ENCODE measurements around the gene OR2W1. TPM values are rescaled to one million over a fixed set of nuclear protein-coding genes. Genes with fewer than 3 reads are reported as not detected.

OR2W1 gene
- total RNA-seq, 1 experiment from 2014 or later = not detected

GRCh38 chr6:29087213-29087612 lies 42.2 kb upstream of the OR2W1 start, which contains the start of gene OR2B3:
Gene OR2B3, minus strand, starts transcription at chr6:29087313. Its CDS starts 65 bp downstream, at chr6:29087248.
- H3K79me2 ChIP-seq (ENCODE audit: insufficient read depth, low read length) = no peaks in the 10 kb centered on the region
- H3K23ac ChIP-seq (ENCODE audit: insufficient read length, low read depth, low read length) = no peak within 1 kb of the TSS
- no peak within 1 kb of the TSS for H2AFZ ChIP-seq (ENCODE audit: low read length)
- no peak within 1 kb of the TSS for H2BK12ac ChIP-seq (ENCODE audit: insufficient read length, low read depth, low read length)
- no peaks in the 10 kb centered on the region for H3K9me3 ChIP-seq (ENCODE audit: control insufficient read depth, low read depth, low read length)
- H3K4me1 ChIP-seq (ENCODE audit: insufficient read depth, low read length) = no peaks in the 10 kb centered on the region
- no peak within 1 kb of the TSS for H2BK15ac ChIP-seq (ENCODE audit: low read depth, low read length)
- H3K27me3 ChIP-seq (ENCODE audit: insufficient read depth, low read length) = no peaks in the 10 kb centered on the region
- no peak within 1 kb of the TSS for H3K4me2 ChIP-seq (ENCODE audit: insufficient read depth, insufficient read length, low read length)
- WGBS (ENCODE audit: extremely low coverage, insufficient read length, low lambda C conversion rate) = no CpG with 5 or more reads among the region's 1 CpG
- H2BK5ac ChIP-seq (ENCODE audit: insufficient read length, low read length) = no peak within 1 kb of the TSS
- H3T11ph ChIP-seq (ENCODE audit: low read length) = no peak within 1 kb of the TSS
- H3K27me3 Mint-ChIP-seq (ENCODE audit: low read depth) = no peaks in the 10 kb centered on the region
- no peak within 1 kb of the TSS for H3K4ac ChIP-seq (ENCODE audit: low read depth, low read length)
- no peaks in the 10 kb centered on the region for H3K23me2 ChIP-seq (ENCODE audit: insufficient read length, low read depth, low read length, poor library complexity, severe bottlenecking)
- no peak within 1 kb of the TSS for H4K8ac ChIP-seq (replicated peaks; ENCODE audit: insufficient read length, low read depth, low read length)
- H4K91ac ChIP-seq (ENCODE audit: insufficient read length, low read depth, low read length) = no peak within 1 kb of the TSS
- no peaks in the 10 kb centered on the region for H4K20me1 ChIP-seq (ENCODE audit: control insufficient read depth, insufficient read depth, insufficient read length)
- H3K9me3 Mint-ChIP-seq = no peaks in the 10 kb centered on the region; a peak in 1 of 5 replicates
- no peak within 1 kb of the TSS for H2BK20ac ChIP-seq (ENCODE audit: low read depth, low read length, poor library complexity, severe bottlenecking)
- H3K79me1 ChIP-seq (ENCODE audit: insufficient read depth, low read depth, low read length, poor library complexity, severe bottlenecking) = no peaks in the 10 kb centered on the region
- no peak within 1 kb of the TSS for H3K18ac ChIP-seq (ENCODE audit: insufficient read length, low read depth, low read length)
- no peak within 1 kb of the TSS for H3K14ac ChIP-seq (ENCODE audit: insufficient read depth, low read length)
- no peak within 1 kb of the TSS for H4K5ac ChIP-seq (ENCODE audit: insufficient read length, low read depth, low read length)
- H3K56ac ChIP-seq (ENCODE audit: insufficient read length, low read depth, low read length) = no peak within 1 kb of the TSS
- H3K4me3 Mint-ChIP-seq = no peak within 1 kb of the TSS
- H3K36me3 Mint-ChIP-seq (ENCODE audit: insufficient read depth in 1 of 3, low read depth in 3 of 3) = no peaks in the 10 kb centered on the region
- H2AK5ac ChIP-seq (ENCODE audit: insufficient read length, low read length) = no peak within 1 kb of the TSS
- H3K9ac ChIP-seq (ENCODE audit: extremely low read depth, insufficient read length, low read length) = no peak within 1 kb of the TSS
- H3K27ac Mint-ChIP-seq = no peak within 1 kb of the TSS
- H3K4me1 Mint-ChIP-seq = no peaks in the 10 kb centered on the region
- no peak for DNase-seq
- H2BK120ac ChIP-seq (ENCODE audit: low read depth, low read length, poor library complexity, severe bottlenecking) = no peak within 1 kb of the TSS
- TF ChIP-seq CTCF (conservative IDR thresholded peaks at IDR 0.05) = no peak
- no peak within 1 kb of the TSS for H3K27ac ChIP-seq (ENCODE audit: insufficient read length, low read depth, low read length)
